ENCODE measurements around the gene DCC.

DNA sequence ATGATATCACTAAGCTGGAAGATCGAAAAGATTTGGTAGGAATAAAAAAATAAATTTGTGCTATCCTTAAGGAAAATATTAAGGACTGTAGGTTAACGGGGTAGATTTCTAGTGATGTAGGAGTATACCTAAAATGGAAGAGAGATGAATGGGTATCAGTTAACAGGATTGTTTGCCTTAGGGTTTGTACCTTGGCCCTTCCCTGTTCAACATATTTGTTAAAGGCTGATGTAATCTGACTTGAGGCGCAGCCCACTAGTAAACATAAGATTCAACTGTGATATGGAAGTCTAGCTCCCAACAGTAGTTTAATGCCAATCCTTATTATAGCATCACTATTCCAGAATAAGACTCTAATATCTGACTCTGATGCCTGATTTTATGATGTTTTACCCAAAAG is 685.2 kb downstream of the DCC start:
- TF ChIP-seq POLR2A (IDR thresholded peaks at IDR 0.05): no peak
- TF ChIP-seq, protein P1, sequence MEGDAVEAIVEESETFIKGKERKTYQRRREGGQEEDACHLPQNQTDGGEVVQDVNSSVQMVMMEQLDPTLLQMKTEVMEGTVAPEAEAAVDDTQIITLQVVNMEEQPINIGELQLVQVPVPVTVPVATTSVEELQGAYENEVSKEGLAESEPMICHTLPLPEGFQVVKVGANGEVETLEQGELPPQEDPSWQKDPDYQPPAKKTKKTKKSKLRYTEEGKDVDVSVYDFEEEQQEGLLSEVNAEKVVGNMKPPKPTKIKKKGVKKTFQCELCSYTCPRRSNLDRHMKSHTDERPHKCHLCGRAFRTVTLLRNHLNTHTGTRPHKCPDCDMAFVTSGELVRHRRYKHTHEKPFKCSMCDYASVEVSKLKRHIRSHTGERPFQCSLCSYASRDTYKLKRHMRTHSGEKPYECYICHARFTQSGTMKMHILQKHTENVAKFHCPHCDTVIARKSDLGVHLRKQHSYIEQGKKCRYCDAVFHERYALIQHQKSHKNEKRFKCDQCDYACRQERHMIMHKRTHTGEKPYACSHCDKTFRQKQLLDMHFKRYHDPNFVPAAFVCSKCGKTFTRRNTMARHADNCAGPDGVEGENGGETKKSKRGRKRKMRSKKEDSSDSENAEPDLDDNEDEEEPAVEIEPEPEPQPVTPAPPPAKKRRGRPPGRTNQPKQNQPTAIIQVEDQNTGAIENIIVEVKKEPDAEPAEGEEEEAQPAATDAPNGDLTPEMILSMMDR (IDR thresholded peaks at IDR 0.05): no peak

Measured in testis (tissue), 2 donors.